Measurements from ENCODE around the gene ZNF474. TPM values are rescaled to one million over a fixed set of nuclear protein-coding genes. Genes with fewer than 3 reads are reported as not detected.

ZNF474 gene
- total RNA-seq, 2 donors from 2014 or later = 1.7 TPM; not detected in 1

GRCh38 chr5:122163121-122164069, 34.0 kb downstream of the ZNF474 start:
- no peak for DNase-seq (ENCODE audit: low spot score)
- H3K27ac ChIP-seq = no peak overlapping the region
- WGBS = 60% methylated on average over 4 of the region's 4 CpGs

GRCh38 chr5:122164070-122164435, 34.7 kb downstream of the ZNF474 start:
- Histone ChIP-seq H3K27ac (no peak overlapping the region), H3K27me3 (replicated peaks; ENCODE audit: insufficient read depth) (no peaks in the 10 kb centered on the region), H3K4me3 (no peak overlapping the region), H3K9me3 (no peaks in the 10 kb centered on the region), H3K4me1 (replicated peaks) (no peaks in the 10 kb centered on the region), H3K36me3 (no peaks in the 10 kb centered on the region)
- intact Hi-C loops (cut with DNase I) = no loop called here
- TF ChIP-seq CTCF (IDR thresholded peaks at IDR 0.05) = no peak
- no peak for TF ChIP-seq POLR2AphosphoS5 (IDR thresholded peaks at IDR 0.05)
- no peak for TF ChIP-seq POLR2A (IDR thresholded peaks at IDR 0.05)
- no peak for DNase-seq (ENCODE audit: low spot score)

More at GRCh38 chr5:122163121-122164069, 34.0 kb downstream of the ZNF474 start:
- TF ChIP-seq POLR2A (IDR thresholded peaks at IDR 0.05) (no peak), POLR2AphosphoS5 (IDR thresholded peaks at IDR 0.05) (no peak), CTCF (IDR thresholded peaks at IDR 0.05) (no peak)
- H3K4me1 ChIP-seq (replicated peaks) = no peaks in the 10 kb centered on the region
- H3K27me3 ChIP-seq (replicated peaks; ENCODE audit: insufficient read depth) = no peaks in the 10 kb centered on the region
- no peaks in the 10 kb centered on the region for H3K36me3 ChIP-seq
- no peak overlapping the region for H3K4me3 ChIP-seq
- intact Hi-C loops (cut with DNase I) = no loop called here
- no peaks in the 10 kb centered on the region for H3K9me3 ChIP-seq

GRCh38 chr5:122164831-122165558, 35.6 kb downstream of the ZNF474 start:
- no peak overlapping the region for H3K4me3 ChIP-seq
- TF ChIP-seq POLR2AphosphoS5 (IDR thresholded peaks at IDR 0.05) = no peak
- no peak for TF ChIP-seq CTCF (IDR thresholded peaks at IDR 0.05)
- TF ChIP-seq POLR2A (IDR thresholded peaks at IDR 0.05) = no peak
- intact Hi-C loops (cut with DNase I) = no loop called here
- DNase-seq (ENCODE audit: low spot score) = no peak
- H3K27ac ChIP-seq = no peak overlapping the region
- no peaks in the 10 kb centered on the region for H3K27me3 ChIP-seq (replicated peaks; ENCODE audit: insufficient read depth)
- H3K36me3 ChIP-seq = no peaks in the 10 kb centered on the region
- WGBS = 70% methylated on average over 3 of the region's 3 CpGs
- no peaks in the 10 kb centered on the region for H3K9me3 ChIP-seq
- H3K4me1 ChIP-seq (replicated peaks) = no peaks in the 10 kb centered on the region

- WGBS = 91% methylated on average over 3 of the region's 3 CpGs
- no peak for TF ChIP-seq POLR2A (IDR thresholded peaks at IDR 0.05)
- no peak for TF ChIP-seq CTCF (IDR thresholded peaks at IDR 0.05)
- TF ChIP-seq POLR2AphosphoS5 (IDR thresholded peaks at IDR 0.05) = no peak
These were observed 36.3 kb downstream of the ZNF474 start for GRCh38 chr5:122165559-122166078.

More at GRCh38 chr5:122165559-122166078, 36.3 kb downstream of the ZNF474 start:
- H3K9me3 ChIP-seq = no peaks in the 10 kb centered on the region
- no peaks in the 10 kb centered on the region for H3K36me3 ChIP-seq
- no peaks in the 10 kb centered on the region for H3K4me1 ChIP-seq (replicated peaks)
- intact Hi-C loops (cut with DNase I) = no loop called here
- no peak for DNase-seq (ENCODE audit: low spot score)
- no peak overlapping the region for H3K27ac ChIP-seq
- H3K4me3 ChIP-seq = no peak overlapping the region
- H3K27me3 ChIP-seq (replicated peaks; ENCODE audit: insufficient read depth) = no peaks in the 10 kb centered on the region

All from prostate gland (tissue), 2 donors.